Fibroblast of lung (primary cell): ENCODE results near the gene SREBF1. TPM values are rescaled to one million over a fixed set of nuclear protein-coding genes. Genes with fewer than 3 reads are reported as not detected.

Experiments used
- DNase-seq, 2 donors: peaks; one replicate each; pipeline versions ENCODE4 v3.0.0 to v3.0.0-alpha.2; 2010; ENCODE audit warnings: low read depth in 2 of 2
- H2AFZ ChIP-seq: 2 replicates; pipeline ENCODE4 v1.5.1; 2012; ENCODE audit warnings: low read length, control low read depth, inconsistent platforms
- H3K27ac ChIP-seq: 2 replicates; pipeline ENCODE4 v1.5.1; 2011; ENCODE audit warnings: low read length, control low read depth; ENCODE audit not compliant: insufficient read depth
- H3K27me3 ChIP-seq: 2 replicates; pipeline ENCODE4 v1.5.1; 2011; ENCODE audit warnings: mild to moderate bottlenecking, low read length; ENCODE audit not compliant: control insufficient read depth, insufficient read depth
- H3K36me3 ChIP-seq: 2 replicates; pipeline ENCODE4 v1.5.1; 2011; ENCODE audit warnings: low read length; ENCODE audit not compliant: control insufficient read depth, insufficient read depth
- H3K4me1 ChIP-seq: 2 replicates; pipeline ENCODE4 v1.5.1; 2011; ENCODE audit warnings: low read length; ENCODE audit not compliant: control insufficient read depth, insufficient read depth; ENCODE audit errors: extremely low read depth
- H3K4me2 ChIP-seq: 2 replicates; pipeline ENCODE4 v1.5.1; 2011; ENCODE audit warnings: low read length, control low read depth; ENCODE audit not compliant: insufficient read depth; ENCODE audit errors: extremely low read depth
- H3K4me3 ChIP-seq, 4 experiments: fragments of 200-600 bp in 1 of 4; sonication (generic) in 1 of 4; replicated peaks in 1 of 4; 2 replicates each; pipeline ENCODE4 v1.5.1; 2011 to 2016; ENCODE audit warnings: low read length in 4 of 4, low read depth in 3 of 4, mild to moderate bottlenecking in 3 of 4, control low read depth in 2 of 4, inconsistent platforms in 1 of 4, mixed read lengths in 1 of 4; ENCODE audit not compliant: insufficient read depth in 1 of 4; ENCODE audit errors: control extremely low read depth in 1 of 4
- H3K79me2 ChIP-seq: 2 replicates; pipeline ENCODE4 v1.5.1; 2012; ENCODE audit warnings: mild to moderate bottlenecking, low read length, inconsistent platforms; ENCODE audit not compliant: control insufficient read depth, insufficient read depth
- H3K9ac ChIP-seq: 2 replicates; pipeline ENCODE4 v1.5.1; 2011; ENCODE audit warnings: mild to moderate bottlenecking, low read length, control low read depth; ENCODE audit not compliant: insufficient read depth
- H3K9me3 ChIP-seq: 2 replicates; pipeline ENCODE4 v1.5.1; 2012; ENCODE audit warnings: low read depth, low read length; ENCODE audit not compliant: control insufficient read depth, insufficient read depth
- H4K20me1 ChIP-seq: 2 replicates; pipeline ENCODE4 v1.5.1; 2011; ENCODE audit warnings: low read length; ENCODE audit not compliant: control insufficient read depth, insufficient read depth; ENCODE audit errors: extremely low read depth
- EZH2 ChIP-seq: IDR thresholded peaks from 2 replicates; pipeline ENCODE4 v1.5.1; 2012; ENCODE audit warnings: low read length, control low read depth, mild to moderate bottlenecking; ENCODE audit errors: missing control alignments
- polyA plus RNA-seq, 2 donors: library from polyadenylated mRNA; depleted of rRNA in 1 of 2; stranded (reverse) in 1 of 2; unstranded in 1 of 2; fragments of >200 nt; gene quantifications; 2 replicates each; pipeline ENCODE4 v1.2.1, GENCODE V29; 2011 to 2012; ENCODE audit warnings: missing spikeins in 1 of 2
- total RNA-seq: library from RNA; depleted of rRNA; stranded (reverse); fragments of >200 nt; gene quantifications from 2 replicates; pipeline ENCODE4 v1.2.1, GENCODE V29; 2014
- TF ChIP-seq, protein P1 (sequence below), 2 donors: IDR thresholded peaks in 1 of 2; conservative IDR thresholded peaks in 1 of 2; 1 replicate in 1 of 2; 2 replicates in 1 of 2; pipeline ENCODE4 v1.5.1; 2011 to 2012; ENCODE audit warnings: low read length in 2 of 2, control low read depth in 1 of 2, inconsistent platforms in 1 of 2, low read depth in 1 of 2, mild to moderate bottlenecking in 1 of 2

The SREBF1 gene
- total and polyA plus RNA-seq, 2 donors (not counting 1 experiment from before 2014, with no cell fraction given) = 29.7 to 77.6 TPM

- no peak for DNase-seq
- H3K9me3 ChIP-seq = no peaks in the 10 kb centered on the region
- H3K4me2 ChIP-seq = peak overlapping the region; percentile 98
- H3K79me2 ChIP-seq = peaks cover 66% of the 10 kb centered on the region
- peak overlapping the region; percentile 36 for H3K9ac ChIP-seq
- H2AFZ ChIP-seq = no peak overlapping the region
- peaks cover 54% of the 10 kb centered on the region for H3K4me1 ChIP-seq
- H3K36me3 ChIP-seq = peaks cover 26% of the 10 kb centered on the region
- H3K27ac ChIP-seq = peak overlapping the region; percentile 69
- no peaks in the 10 kb centered on the region for H4K20me1 ChIP-seq
- no peaks in the 10 kb centered on the region for H3K27me3 ChIP-seq
- TF ChIP-seq, protein P1, sequence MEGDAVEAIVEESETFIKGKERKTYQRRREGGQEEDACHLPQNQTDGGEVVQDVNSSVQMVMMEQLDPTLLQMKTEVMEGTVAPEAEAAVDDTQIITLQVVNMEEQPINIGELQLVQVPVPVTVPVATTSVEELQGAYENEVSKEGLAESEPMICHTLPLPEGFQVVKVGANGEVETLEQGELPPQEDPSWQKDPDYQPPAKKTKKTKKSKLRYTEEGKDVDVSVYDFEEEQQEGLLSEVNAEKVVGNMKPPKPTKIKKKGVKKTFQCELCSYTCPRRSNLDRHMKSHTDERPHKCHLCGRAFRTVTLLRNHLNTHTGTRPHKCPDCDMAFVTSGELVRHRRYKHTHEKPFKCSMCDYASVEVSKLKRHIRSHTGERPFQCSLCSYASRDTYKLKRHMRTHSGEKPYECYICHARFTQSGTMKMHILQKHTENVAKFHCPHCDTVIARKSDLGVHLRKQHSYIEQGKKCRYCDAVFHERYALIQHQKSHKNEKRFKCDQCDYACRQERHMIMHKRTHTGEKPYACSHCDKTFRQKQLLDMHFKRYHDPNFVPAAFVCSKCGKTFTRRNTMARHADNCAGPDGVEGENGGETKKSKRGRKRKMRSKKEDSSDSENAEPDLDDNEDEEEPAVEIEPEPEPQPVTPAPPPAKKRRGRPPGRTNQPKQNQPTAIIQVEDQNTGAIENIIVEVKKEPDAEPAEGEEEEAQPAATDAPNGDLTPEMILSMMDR (conservative IDR thresholded peaks at IDR 0.05 in 1 of 2, IDR thresholded peaks at IDR 0.05 in 1 of 2; ENCODE audit: low read depth in 1 of 2, low read length in 2 of 2) = no peak
- TF ChIP-seq EZH2 = no peak
- peak overlapping the region; percentile 52 to 80 (median 65) for H3K4me3 ChIP-seq
Observed at GRCh38 chr17:17822616-17823015, 14.2 kb downstream of the SREBF1 start.

DNA sequence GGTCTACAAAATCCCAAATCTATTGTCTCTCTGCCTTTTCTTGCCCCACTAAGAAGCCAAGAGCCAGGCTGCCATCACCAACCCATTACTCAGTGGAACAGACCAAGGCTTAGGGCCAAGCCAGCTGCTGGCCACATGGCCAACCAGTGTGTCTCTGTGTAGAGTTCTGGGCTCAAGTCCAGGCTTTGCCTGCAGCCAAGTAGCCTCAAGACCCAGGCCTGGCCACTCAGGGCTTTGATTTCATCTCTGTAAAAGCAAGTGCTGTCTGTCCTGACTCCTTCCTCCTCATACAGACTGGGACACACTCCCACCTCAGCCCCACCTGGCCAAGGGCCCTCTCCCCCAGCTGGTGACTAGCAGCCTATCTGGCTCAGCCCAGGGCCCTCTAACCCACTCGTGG, 14.6 kb downstream of the SREBF1 start:
- peak; percentile 92 to 93 for DNase-seq
- H4K20me1 ChIP-seq = no peaks in the 10 kb centered on the region
- H3K27ac ChIP-seq = peak overlapping the region; percentile 69
- H3K9ac ChIP-seq = peak overlapping the region; percentile 36
- H3K79me2 ChIP-seq = peaks cover 63% of the 10 kb centered on the region
- peak overlapping the region; percentile 52 to 80 (median 65) for H3K4me3 ChIP-seq
- TF ChIP-seq, protein P1 (conservative IDR thresholded peaks at IDR 0.05 in 1 of 2, IDR thresholded peaks at IDR 0.05 in 1 of 2; ENCODE audit: low read depth in 1 of 2, low read length in 2 of 2) = no peak
- no peak for TF ChIP-seq EZH2
- H3K27me3 ChIP-seq = no peaks in the 10 kb centered on the region
- H3K4me2 ChIP-seq = peak overlapping the region; percentile 98
- H3K9me3 ChIP-seq = no peaks in the 10 kb centered on the region
- H3K36me3 ChIP-seq = peaks cover 30% of the 10 kb centered on the region
- H3K4me1 ChIP-seq = peaks cover 54% of the 10 kb centered on the region
- no peak overlapping the region for H2AFZ ChIP-seq

- peaks cover 36% of the 10 kb centered on the region for H3K36me3 ChIP-seq
- no peaks in the 10 kb centered on the region for H3K9me3 ChIP-seq
- no peak overlapping the region for H2AFZ ChIP-seq
- peak overlapping the region in 3 of 4 experiments; percentile 29 to 80 (median 40) for H3K4me3 ChIP-seq
- H3K27ac ChIP-seq = peak overlapping the region; percentile 20
- DNase-seq = no peak
- H3K4me2 ChIP-seq = peak overlapping the region; percentile 98
- H3K4me1 ChIP-seq = peaks cover 52% of the 10 kb centered on the region
- H4K20me1 ChIP-seq = no peaks in the 10 kb centered on the region
- TF ChIP-seq, protein P1 (conservative IDR thresholded peaks at IDR 0.05 in 1 of 2, IDR thresholded peaks at IDR 0.05 in 1 of 2; ENCODE audit: low read depth in 1 of 2, low read length in 2 of 2) = no peak
- no peak for TF ChIP-seq EZH2
- H3K27me3 ChIP-seq = no peaks in the 10 kb centered on the region
- peaks cover 49% of the 10 kb centered on the region for H3K79me2 ChIP-seq
- H3K9ac ChIP-seq = no peak overlapping the region
Observed at GRCh38 chr17:17820463-17821158, 16.2 kb downstream of the SREBF1 start.
